Ectodermal cell (in vitro differentiated cells): ENCODE measurements around the gene HOXD8.

Experiments
- H3K27ac ChIP-seq: 2 replicates; pipeline ENCODE4 v1.7.0; 2013; ENCODE audit warnings: mild to moderate bottlenecking, low read depth, low read length; ENCODE audit not compliant: insufficient read depth, poor library complexity, severe bottlenecking
- H3K27me3 ChIP-seq: 2 replicates; pipeline ENCODE4 v1.7.0; 2013; ENCODE audit warnings: mild to moderate bottlenecking, low read length; ENCODE audit not compliant: insufficient read depth, control insufficient read depth, poor library complexity, severe bottlenecking
- H3K36me3 ChIP-seq: one replicate; pipeline ENCODE4 v1.7.0; 2013; ENCODE audit warnings: low read length; ENCODE audit not compliant: control insufficient read depth, insufficient read depth
- H3K4me1 ChIP-seq: one replicate; pipeline ENCODE4 v1.7.0; 2013; ENCODE audit warnings: low read length; ENCODE audit not compliant: control insufficient read depth, insufficient read depth
- H3K4me3 ChIP-seq: 2 replicates; pipeline ENCODE4 v1.7.0; 2013; ENCODE audit warnings: low read depth, low read length, control low read depth; ENCODE audit not compliant: insufficient read depth
- H3K9me3 ChIP-seq: 2 replicates; pipeline ENCODE4 v1.7.0; 2013; ENCODE audit warnings: mild to moderate bottlenecking, low read length, moderate library complexity; ENCODE audit not compliant: control insufficient read depth
- WGBS, 2 experiments: methylation state at CpG; one replicate each; pipeline ENCODE4 v1.1.7; 2013; ENCODE audit warnings: missing lambda C conversion rate in 2 of 2; 5-methylcytosine and 5-hydroxymethylcytosine counted together

Gene HOXD8

DNA sequence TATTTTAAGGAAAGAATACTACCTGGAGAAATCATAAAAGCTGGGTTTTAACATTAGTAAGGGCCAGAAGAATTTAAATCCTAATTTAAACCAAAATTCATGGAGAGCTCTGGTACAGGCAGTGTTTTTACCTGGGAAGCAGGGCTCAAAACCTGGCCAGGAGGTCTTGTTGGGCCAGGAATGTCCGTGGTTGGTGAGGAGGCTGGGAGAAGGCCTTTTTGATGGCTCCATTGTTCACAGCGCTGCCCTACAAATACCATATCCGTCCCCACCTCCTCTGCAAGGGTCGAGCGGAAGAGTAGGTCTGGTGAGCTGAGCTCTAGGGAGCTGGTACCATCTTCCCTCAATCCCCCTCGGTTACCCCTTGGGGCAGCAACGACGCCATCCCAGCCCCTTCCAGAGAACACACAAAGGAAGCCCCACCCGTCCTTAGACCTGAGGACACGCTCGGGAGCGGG is 48.1 kb downstream of the HOXD8 start:
- Histone ChIP-seq H3K27ac (no peak overlapping the region), H3K4me3 (peak overlapping the region; percentile 13), H3K9me3 (no peaks in the 10 kb centered on the region), H3K27me3 (peaks cover 100% of the 10 kb centered on the region), H3K36me3 (no peaks in the 10 kb centered on the region), H3K4me1 (peaks cover 6% of the 10 kb centered on the region)
- 0 to 1% methylated on average over 12 of the region's 12 CpGs for WGBS, 2 experiments

DNA sequence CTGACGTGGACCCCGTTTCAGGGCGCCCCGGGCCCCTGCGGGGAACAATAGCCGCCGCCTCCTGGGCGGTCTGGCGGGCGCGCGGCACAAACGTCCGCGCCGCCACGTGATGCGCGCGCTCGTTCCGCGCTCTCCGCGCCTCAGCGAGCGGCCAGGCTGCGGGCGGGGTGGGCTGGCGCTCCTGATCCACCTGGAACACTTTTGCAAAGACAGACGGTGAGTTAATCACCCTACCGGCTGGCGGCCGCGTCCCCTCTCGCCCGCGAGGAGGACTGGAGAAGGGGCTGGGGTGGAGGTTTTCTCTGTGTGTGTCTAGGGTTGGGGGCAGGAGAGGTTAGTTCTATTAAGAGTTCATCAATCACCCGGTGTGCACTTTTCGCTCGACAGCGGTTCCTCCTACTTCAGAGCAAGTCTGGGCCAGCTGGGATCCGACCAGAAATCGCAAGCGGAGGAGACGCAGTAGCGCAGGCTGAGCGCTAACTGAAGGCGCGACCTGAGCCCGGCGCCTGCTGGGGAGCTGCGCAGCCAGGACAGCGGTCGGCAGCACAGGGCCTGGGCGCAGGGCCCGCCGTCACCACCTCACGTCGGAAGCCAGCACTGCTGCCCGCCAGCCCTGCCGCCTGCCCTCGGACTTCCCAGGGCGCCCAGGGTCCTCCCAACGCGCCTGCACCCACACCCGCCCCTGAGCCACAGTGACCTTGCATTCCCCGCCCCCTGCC is 48.7 kb downstream of the HOXD8 start:
- Histone ChIP-seq H3K4me3 (peak overlapping the region; percentile 13), H3K4me1 (peaks cover 6% of the 10 kb centered on the region), H3K9me3 (no peaks in the 10 kb centered on the region), H3K36me3 (no peaks in the 10 kb centered on the region), H3K27ac (no peak overlapping the region), H3K27me3 (peaks cover 100% of the 10 kb centered on the region)
- WGBS, 2 experiments: 1% methylated on average over 68 of the region's 68 CpGs

DNA sequence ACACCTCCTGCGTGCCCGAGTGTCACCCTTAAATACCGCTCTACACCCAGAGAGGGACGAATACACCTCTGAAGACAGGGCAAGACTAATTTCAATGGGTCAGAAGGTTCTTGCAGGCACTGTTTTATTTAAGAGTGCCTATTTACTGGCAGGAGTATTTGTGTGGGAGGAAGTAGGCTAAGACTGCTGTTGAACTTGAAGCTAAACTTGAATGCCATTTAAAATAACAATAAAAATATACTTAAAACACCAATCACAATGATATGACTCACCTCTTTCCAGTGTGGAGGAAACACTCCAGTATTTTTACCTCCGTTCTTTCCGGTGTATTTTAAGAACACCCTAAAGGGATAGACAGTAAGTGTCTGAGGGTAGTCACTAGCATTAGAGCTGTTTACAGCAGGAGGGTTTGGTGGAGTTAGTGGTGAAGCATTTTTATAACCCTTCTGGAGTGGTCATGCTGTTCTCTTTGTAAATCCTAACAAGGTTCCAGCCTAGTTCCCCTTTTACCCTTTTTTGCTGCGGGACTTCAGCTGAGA is 49.3 kb downstream of the HOXD8 start:
- Histone ChIP-seq H3K4me1 (peaks cover 6% of the 10 kb centered on the region), H3K27ac (no peak overlapping the region), H3K4me3 (no peak overlapping the region), H3K27me3 (peaks cover 100% of the 10 kb centered on the region), H3K9me3 (no peaks in the 10 kb centered on the region), H3K36me3 (no peaks in the 10 kb centered on the region)
- 13% methylated on average over 6 to 7 of the region's 7 CpGs for WGBS, 2 experiments

DNA sequence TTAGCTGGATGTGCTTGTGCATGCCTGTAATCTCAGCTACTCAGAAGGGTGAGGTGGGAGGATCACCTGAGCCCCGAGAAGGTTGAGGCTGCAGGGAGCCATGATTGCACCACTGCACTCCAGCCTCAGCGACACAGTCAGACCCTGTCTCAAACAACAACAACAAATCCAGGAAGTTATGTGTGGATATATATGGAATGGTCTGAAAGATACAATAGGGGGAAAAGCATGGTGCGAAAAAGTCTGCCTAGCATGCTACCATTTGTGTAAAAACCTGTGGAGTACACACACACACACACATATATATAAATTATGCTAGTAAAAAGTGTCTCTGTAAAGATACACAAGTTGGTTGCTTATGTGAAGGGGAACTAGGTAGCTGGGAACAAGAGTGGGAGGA is 52.0 kb downstream of the HOXD8 start:
- Histone ChIP-seq H3K9me3 (no peaks in the 10 kb centered on the region), H3K27me3 (peaks cover 100% of the 10 kb centered on the region), H3K27ac (no peak overlapping the region), H3K36me3 (no peaks in the 10 kb centered on the region), H3K4me3 (no peak overlapping the region), H3K4me1 (no peaks in the 10 kb centered on the region)
- 50 to 65% methylated on average over 1 of the region's 3 CpGs for WGBS, 2 experiments
